GM12892 (cell line): ENCODE data around the gene EMC7.
A peak's percentile ranks its signal among the peaks of the same experiment; 100 is the strongest.
"Not testable (repeated sequence)": the region's sequence is repeated elsewhere in the genome, so short reads cannot be mapped to it uniquely, and the experiment has no call there.

ENCODE experiments used
- DNase-seq: peaks from one replicate; pipeline ENCODE4 v3.0.0; 2011; ENCODE audit not compliant: insufficient read length
- FAIRE-seq: peaks from 2 replicates; lab custom pipeline; 2011; peaks lifted over from hg19 to GRCh38; lab: Jason Lieb, UNC
- POLR2A ChIP-seq: IDR thresholded peaks from 2 replicates; pipeline ENCODE4 v1.6.1; 2011; ENCODE audit warnings: low read depth, low read length, control low read depth
- POLR2AphosphoS5 ChIP-seq: IDR thresholded peaks from 2 replicates; pipeline ENCODE4 v1.6.1; 2011; ENCODE audit warnings: low read depth, low read length, control low read depth
- TAF1 ChIP-seq: IDR thresholded peaks from 2 replicates; pipeline ENCODE4 v1.6.1; 2011; ENCODE audit warnings: low read depth, mild to moderate bottlenecking, control low read depth, low read length, borderline replicate concordance

EMC7 gene

GRCh38 chr15:34078900-34079299 lies 22.8 kb downstream of the EMC7 start:
- FAIRE-seq, result no peak

GRCh38 chr15:34076785-34077184 lies 24.9 kb downstream of the EMC7 start:
- FAIRE-seq, result peak; percentile 38
- DNase-seq, result no peak
- no peak for TF ChIP-seq TAF1
- no peak for TF ChIP-seq POLR2A
- TF ChIP-seq POLR2AphosphoS5, result no peak

More at GRCh38 chr15:34078900-34079299, 22.8 kb downstream of the EMC7 start:
- DNase-seq, result no peak
- TF ChIP-seq POLR2AphosphoS5, result no peak
- TF ChIP-seq TAF1, result no peak
- no peak for TF ChIP-seq POLR2A

GRCh38 chr15:34070003-34070402 lies 31.7 kb downstream of the EMC7 start:
- DNase-seq, result no peak
- no peak for FAIRE-seq
- TF ChIP-seq POLR2A (no peak), POLR2AphosphoS5 (no peak), TAF1 (no peak)

DNA sequence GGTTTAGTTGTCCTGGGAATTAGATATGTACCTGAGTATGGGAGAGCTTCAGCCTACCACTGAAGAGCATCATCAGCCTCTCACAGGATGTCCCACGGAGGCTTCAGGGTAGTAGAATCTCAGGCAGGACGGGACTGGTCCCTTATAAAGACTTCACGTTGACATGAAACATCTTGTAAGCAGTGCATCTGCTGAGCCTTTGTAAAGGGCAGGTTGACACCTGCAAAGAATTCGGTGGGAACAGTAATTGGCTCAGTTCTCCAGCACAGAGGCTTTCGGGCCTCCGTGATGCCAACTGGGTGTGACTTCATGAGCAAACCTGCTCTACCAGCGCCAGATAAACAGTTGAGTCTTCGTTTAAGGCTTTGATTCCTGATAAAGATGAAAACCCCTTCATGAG lies 35.7 kb downstream of the EMC7 start:
- FAIRE-seq, result no peak
- no peak for DNase-seq
- TF ChIP-seq POLR2AphosphoS5 (no peak), POLR2A (no peak), TAF1 (no peak)

- FAIRE-seq (no peak), DNase-seq (no peak)
- no peak for TF ChIP-seq POLR2A
- no peak for TF ChIP-seq TAF1
- no peak for TF ChIP-seq POLR2AphosphoS5
These were observed 36.4 kb downstream of the EMC7 start for GRCh38 chr15:34065261-34065660.

DNA sequence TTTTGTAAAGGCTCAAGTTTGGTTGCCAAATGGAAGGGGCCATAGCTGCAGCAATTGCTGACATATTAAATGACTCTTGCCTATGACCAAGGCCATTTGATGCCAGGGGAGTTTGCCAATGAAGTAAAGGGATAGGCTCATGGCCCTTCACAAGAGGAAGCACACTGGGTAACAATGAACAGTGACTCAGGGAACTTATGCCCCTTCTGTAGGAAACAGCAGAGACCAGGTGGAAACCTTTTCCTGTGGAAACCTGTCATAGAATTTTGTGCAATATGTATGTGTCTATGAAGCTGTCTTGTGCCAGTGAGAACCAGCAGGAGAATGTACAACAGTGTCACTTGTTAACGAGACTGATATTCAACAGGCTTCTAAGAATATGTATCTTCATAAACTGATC lies 37.2 kb downstream of the EMC7 start:
- DNase-seq (no peak), FAIRE-seq (peak; percentile 5)
- no peak for TF ChIP-seq TAF1
- TF ChIP-seq POLR2AphosphoS5, result no peak
- TF ChIP-seq POLR2A, result no peak

DNA sequence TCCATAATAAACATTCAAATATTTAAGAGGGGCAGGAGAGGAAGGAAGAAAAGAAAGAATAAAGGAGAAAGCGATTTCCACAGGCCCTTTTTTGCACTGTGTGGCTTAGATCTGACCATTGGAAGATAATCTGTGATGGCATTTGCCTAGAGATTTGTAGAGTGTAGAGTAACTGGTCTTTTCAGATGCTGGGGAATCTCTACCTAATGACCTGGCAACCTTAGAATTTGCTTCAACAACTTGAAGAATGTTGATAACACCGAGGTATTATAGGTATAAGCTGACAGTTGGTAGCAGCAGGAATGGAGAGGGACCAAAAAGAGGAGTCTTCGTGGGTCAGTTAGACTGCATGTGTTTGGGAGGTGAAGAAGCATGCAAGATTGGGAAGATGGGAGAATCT lies 41.7 kb downstream of the EMC7 start:
- no peak for DNase-seq
- TF ChIP-seq POLR2AphosphoS5 (no peak), POLR2A (no peak), TAF1 (no peak)
- no peak for FAIRE-seq

GRCh38 chr15:34059476-34059875 lies 42.2 kb downstream of the EMC7 start:
- DNase-seq (no peak), FAIRE-seq (no peak)
- no peak for TF ChIP-seq POLR2AphosphoS5
- TF ChIP-seq TAF1, result no peak

DNA sequence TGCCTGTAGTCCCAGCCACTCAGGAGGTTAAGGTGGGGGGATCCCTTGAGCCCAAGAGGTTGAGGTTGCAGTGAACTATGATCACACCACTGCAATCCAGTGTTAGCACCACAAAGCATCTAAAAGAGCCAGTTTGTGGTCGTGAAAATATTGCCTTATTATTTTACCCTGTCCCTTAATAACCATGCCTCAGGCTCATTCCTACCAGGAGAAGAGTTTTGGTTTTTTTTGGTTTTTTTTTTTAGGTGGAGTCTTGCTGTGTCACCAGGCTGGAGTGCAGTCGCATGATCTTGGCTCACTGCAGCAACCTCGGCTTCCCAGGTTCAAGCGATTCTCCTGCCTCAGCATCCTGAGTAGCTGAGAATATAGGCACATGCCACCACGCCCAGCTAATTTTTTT lies 44.8 kb downstream of the EMC7 start:
- DNase-seq (no peak), FAIRE-seq (no peak)
- TF ChIP-seq POLR2AphosphoS5 (no peak), POLR2A (no peak), TAF1 (no peak)

- no peak for TF ChIP-seq TAF1
- TF ChIP-seq POLR2AphosphoS5, result no peak
- TF ChIP-seq POLR2A, result no peak
- DNase-seq, result no peak
- no peak for FAIRE-seq
These were observed 45.6 kb downstream of the EMC7 start for GRCh38 chr15:34055868-34056595.

DNA sequence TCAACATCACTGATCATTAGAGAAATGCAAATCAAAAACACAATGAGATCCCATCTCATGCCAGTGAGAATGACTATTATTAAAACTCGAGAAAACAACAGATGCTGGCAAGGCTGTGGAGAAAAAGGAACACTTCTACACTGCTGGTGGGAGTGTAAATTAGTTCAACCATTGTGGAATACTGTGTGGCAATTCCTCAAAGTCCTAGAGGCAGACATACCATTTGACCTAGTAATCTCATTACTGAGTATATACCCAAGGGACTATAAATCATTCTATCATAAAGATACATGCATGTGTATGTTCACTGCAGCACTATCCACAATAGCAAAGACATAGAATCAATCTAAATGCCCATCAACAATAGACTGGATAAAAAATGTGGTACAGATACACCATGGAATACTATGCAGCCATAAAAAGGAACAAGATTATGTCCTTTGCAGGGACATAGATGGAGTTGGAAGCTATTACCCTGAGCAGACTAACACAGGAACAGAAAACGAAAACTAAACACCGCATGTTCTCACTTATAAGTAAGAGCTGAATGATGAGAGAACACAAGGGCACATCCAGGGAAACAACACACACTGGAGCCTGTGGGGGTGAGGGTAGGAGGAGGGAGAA lies 47.5 kb downstream of the EMC7 start:
- FAIRE-seq (no peak), DNase-seq (no peak)
- TF ChIP-seq POLR2AphosphoS5 (no peak), POLR2A (no peak), TAF1 (no peak)

- FAIRE-seq, DNase-seq: not testable (repeated sequence)
These were observed 51.3 kb downstream of the EMC7 start for GRCh38 chr15:34050385-34050784.

DNA sequence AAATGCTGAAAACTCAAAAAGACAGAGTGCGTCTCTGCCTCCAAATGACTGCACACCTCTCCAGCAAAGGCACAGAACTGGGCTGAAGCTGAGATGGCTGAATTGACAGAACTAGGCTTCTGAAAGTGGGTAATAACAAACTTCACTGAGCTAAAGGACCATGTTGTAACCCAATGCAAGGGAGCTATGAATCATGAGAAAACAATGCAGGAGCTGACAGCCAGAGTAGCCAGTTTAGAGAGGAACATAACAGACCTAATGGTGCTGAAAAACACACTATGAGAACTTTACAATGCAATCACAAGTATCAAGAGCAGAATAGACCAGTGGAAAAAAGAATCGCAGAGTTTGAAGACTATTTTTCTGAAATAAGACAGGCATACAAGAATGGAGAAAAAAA lies 52.5 kb downstream of the EMC7 start:
- TF ChIP-seq TAF1, result no peak
- no peak for TF ChIP-seq POLR2AphosphoS5
- no peak for TF ChIP-seq POLR2A
- DNase-seq (no peak), FAIRE-seq (no peak)
